A549 (cell line): Measurements from ENCODE around the gene TBPL2.
A peak's percentile ranks its signal among the peaks of the same experiment; 100 is the strongest.

Experiments
- BHLHE40 ChIP-seq: IDR thresholded peaks from 2 replicates; pipeline ENCODE4 v1.6.1; 2012; ENCODE audit warnings: low read depth, low read length, inconsistent platforms
- CBX8 ChIP-seq: fragments of 200-600 bp; sonication (generic); IDR thresholded peaks from 2 replicates; pipeline ENCODE4 v1.6.1; 2016
- CHD4 ChIP-seq: fragments of 200-600 bp; sonication (generic); IDR thresholded peaks from 2 replicates; pipeline ENCODE4 v1.6.1; 2016; ENCODE audit warnings: antibody characterized with exemption, mild to moderate bottlenecking, borderline replicate concordance
- CTCF ChIP-seq: fragments of >200 bp; sonication (Bioruptor Twin); formaldehyde crosslinking; IDR thresholded peaks from 3 replicates; pipeline ENCODE4 v1.5.1; 2016
- ESRRA ChIP-seq: fragments of 150-350 bp; IDR thresholded peaks from 2 replicates; pipeline ENCODE4 v1.6.1; 2014; ENCODE audit warnings: mild to moderate bottlenecking, low read length, borderline replicate concordance
- HDAC2 ChIP-seq: fragments of 200-600 bp; sonication (generic); IDR thresholded peaks from 2 replicates; pipeline ENCODE4 v1.6.1; 2016
- HMGXB4 ChIP-seq: fragments of 250-450 bp; sonication (Bioruptor Pico); IDR thresholded peaks from 2 replicates; pipeline ENCODE4 v1.5.0; 2021; ENCODE audit warnings: mild to moderate bottlenecking, moderate library complexity, borderline replicate concordance
- MYC ChIP-seq: IDR thresholded peaks from 2 replicates; pipeline ENCODE4 v1.6.1; 2012; ENCODE audit warnings: mild to moderate bottlenecking, inconsistent platforms, low read length, improper control_type of control experiment, borderline replicate concordance
- PHF8 ChIP-seq: fragments of 200-600 bp; sonication (generic); IDR thresholded peaks from 2 replicates; pipeline ENCODE4 v1.6.1; 2016; ENCODE audit warnings: low read depth, mild to moderate bottlenecking, antibody characterized with exemption, moderate library complexity, borderline replicate concordance
- POLR2A ChIP-seq: IDR thresholded peaks from 2 replicates; pipeline ENCODE4 v1.6.1; 2012; ENCODE audit warnings: mild to moderate bottlenecking, low read length
- RFX5 ChIP-seq: fragments of 450-650 bp; IDR thresholded peaks from 2 replicates; pipeline ENCODE4 v1.7.1; 2014; ENCODE audit warnings: antibody characterized with exemption, mild to moderate bottlenecking, moderate library complexity
- RNF2 ChIP-seq: fragments of 200-600 bp; sonication (generic); IDR thresholded peaks from 2 replicates; pipeline ENCODE4 v1.6.1; 2016; ENCODE audit warnings: low read depth, mild to moderate bottlenecking, antibody characterized with exemption, moderate library complexity, borderline replicate concordance
- ZC3H11A ChIP-seq: fragments of 450-650 bp; IDR thresholded peaks from 2 replicates; pipeline ENCODE4 v1.6.1; 2014; ENCODE audit warnings: antibody characterized with exemption, mild to moderate bottlenecking
- TF ChIP-seq, protein P1 (sequence below): fragments of 450-650 bp; IDR thresholded peaks from 2 replicates; pipeline ENCODE4 v1.6.1; 2014; ENCODE audit warnings: antibody characterized with exemption

DNA sequence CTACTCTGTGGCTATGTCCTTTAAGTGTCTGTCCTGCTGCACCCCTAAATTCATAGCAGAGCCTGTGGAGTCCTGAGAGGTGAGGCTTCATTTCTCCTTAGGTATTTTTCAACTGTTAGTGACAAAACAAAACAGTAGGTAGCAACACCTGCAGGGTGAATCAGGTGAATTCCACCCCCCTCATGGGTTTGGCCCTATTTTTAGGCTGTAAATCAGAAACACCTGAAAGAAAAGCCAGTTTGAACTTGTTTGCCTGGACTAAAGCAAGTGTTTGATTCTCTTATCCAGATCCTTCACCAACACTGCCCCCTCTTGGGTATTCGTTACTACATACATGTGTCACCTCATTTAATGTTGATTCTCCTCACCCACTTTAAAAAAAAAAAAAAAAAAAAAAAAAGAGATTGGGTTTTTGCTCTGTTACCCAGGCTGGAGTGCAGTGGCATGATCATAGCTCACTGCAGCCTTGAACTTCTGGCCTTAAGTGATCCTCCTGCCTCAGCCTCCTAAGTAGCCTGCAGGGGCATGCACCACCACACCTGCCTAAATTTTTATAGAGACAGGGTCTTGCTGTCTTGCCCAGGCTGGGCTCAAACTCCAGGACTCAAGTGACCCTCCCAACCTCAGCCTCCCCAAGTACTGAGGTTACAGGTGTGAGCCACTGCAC lies 10.3 kb downstream of the TBPL2 start:
- TF ChIP-seq HDAC2: no peak
- no peak for TF ChIP-seq RNF2
- no peak for TF ChIP-seq BHLHE40
- no peak for TF ChIP-seq CBX8
- peak; percentile 57 for TF ChIP-seq CTCF
- TF ChIP-seq CHD4: no peak
- no peak for TF ChIP-seq MYC
- no peak for TF ChIP-seq POLR2A
- TF ChIP-seq ESRRA: no peak
- no peak for TF ChIP-seq HMGXB4 (CRISPR knock-in tag)
- TF ChIP-seq, protein P1, sequence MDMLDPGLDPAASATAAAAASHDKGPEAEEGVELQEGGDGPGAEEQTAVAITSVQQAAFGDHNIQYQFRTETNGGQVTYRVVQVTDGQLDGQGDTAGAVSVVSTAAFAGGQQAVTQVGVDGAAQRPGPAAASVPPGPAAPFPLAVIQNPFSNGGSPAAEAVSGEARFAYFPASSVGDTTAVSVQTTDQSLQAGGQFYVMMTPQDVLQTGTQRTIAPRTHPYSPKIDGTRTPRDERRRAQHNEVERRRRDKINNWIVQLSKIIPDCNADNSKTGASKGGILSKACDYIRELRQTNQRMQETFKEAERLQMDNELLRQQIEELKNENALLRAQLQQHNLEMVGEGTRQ: no peak
- no peak for TF ChIP-seq PHF8
- no peak for TF ChIP-seq RFX5
- TF ChIP-seq ZC3H11A: no peak
